SK-N-MC (cell line): ENCODE results near the gene SPPL2A.
"Not testable (repeated sequence)": the region's sequence is repeated elsewhere in the genome, so short reads cannot be mapped to it uniquely, and the experiment has no call there.

Source experiments
- DNase-seq: peaks from one replicate; pipeline ENCODE4 v3.0.0-alpha.2; 2011; ENCODE audit warnings: low read depth, low spot score
- H3K27ac ChIP-seq: fragments of 200-600 bp; sonication (generic); 2 replicates; pipeline ENCODE4 v1.5.1; 2016; ENCODE audit warnings: mixed run types
- H3K36me3 ChIP-seq: fragments of 200-600 bp; sonication (generic); 2 replicates; pipeline ENCODE4 v1.6.1; 2017; ENCODE audit warnings: antibody characterized with exemption, low read length, mixed read lengths; ENCODE audit not compliant: insufficient read depth
- H3K4me3 ChIP-seq: fragments of 200-600 bp; sonication (generic); 2 replicates; pipeline ENCODE4 v1.5.1; 2016
- H3K9ac ChIP-seq: fragments of 200-600 bp; sonication (generic); 2 replicates; pipeline ENCODE4 v1.8.0; 2017; ENCODE audit warnings: mixed run types, mixed read lengths; ENCODE audit not compliant: insufficient read length
- H3K9me3 ChIP-seq: fragments of 200-600 bp; sonication (generic); 2 replicates; pipeline ENCODE4 v1.6.1; 2017; ENCODE audit warnings: low read depth, mild to moderate bottlenecking, antibody characterized with exemption, low read length, moderate library complexity, mixed read lengths
- EZH2 ChIP-seq: fragments of 200-600 bp; sonication (generic); IDR thresholded peaks from one replicate; pipeline ENCODE4 v1.6.1; 2017; ENCODE audit warnings: antibody characterized with exemption
- FOXP2 ChIP-seq: optimal IDR thresholded peaks from 2 replicates; pipeline ENCODE3; 2011; ENCODE audit warnings: mild to moderate bottlenecking, moderate library complexity; ENCODE audit not compliant: insufficient read depth; ENCODE audit errors: extremely low read length, control extremely low read depth
- POLR2AphosphoS5 ChIP-seq: IDR thresholded peaks from 2 replicates; pipeline ENCODE4 v1.6.1; 2012; ENCODE audit warnings: mild to moderate bottlenecking, low read depth, low read length, borderline replicate concordance

The SPPL2A gene

DNA sequence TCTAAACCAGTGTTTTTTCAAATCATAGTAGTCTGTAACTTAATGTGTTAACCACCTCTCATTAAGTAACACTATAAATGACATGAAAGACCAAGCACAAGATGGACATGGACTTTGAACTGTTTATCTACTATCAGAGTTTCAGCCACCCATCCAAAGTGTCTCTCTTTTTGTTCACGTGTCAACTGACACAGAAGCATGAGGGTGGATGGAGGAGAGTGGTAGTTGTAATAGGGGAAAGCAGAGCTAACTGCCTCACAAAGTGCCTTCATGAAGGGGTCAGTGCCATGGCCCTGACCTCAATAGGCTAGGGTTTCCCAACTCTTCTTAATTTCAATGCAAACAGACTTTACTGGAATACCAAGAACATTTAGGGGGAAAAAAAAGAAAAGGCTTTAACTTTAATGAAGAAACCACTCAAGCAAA is 46.8 kb downstream of the SPPL2A start:
- no peak for DNase-seq
- no peak overlapping the region for H3K27ac ChIP-seq
- no peak overlapping the region for H3K4me3 ChIP-seq
- peaks cover 16% of the 10 kb centered on the region for H3K36me3 ChIP-seq
- H3K9ac ChIP-seq: no peak overlapping the region
- TF ChIP-seq EZH2: no peak
- no peak for TF ChIP-seq FOXP2
- no peak for TF ChIP-seq POLR2AphosphoS5
- H3K9me3 ChIP-seq: no peaks in the 10 kb centered on the region

DNA sequence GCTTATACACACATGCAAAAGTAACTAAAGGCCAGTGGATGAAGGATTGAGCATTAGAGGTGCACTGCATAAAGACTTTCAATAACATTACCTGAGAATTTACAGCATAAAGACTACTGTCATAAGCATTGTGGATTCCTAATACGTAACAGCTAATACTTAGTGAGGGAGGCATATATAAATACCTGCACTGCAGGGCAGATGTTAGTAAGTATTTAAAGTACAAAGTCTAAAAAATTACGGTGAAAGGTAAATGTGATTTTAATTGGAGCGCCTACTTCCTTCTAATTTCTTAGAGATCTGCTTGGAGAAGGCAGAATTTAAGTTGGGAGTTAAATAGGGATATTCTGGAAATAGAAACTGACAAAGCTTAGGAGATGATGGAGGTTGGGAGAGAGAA is 53.5 kb downstream of the SPPL2A start:
- Histone ChIP-seq H3K27ac (no peak overlapping the region), H3K9ac (no peak overlapping the region), H3K9me3 (no peaks in the 10 kb centered on the region), H3K4me3 (no peak overlapping the region), H3K36me3 (peaks cover 9% of the 10 kb centered on the region)
- no peak for TF ChIP-seq EZH2
- no peak for TF ChIP-seq FOXP2
- TF ChIP-seq POLR2AphosphoS5: no peak
- no peak for DNase-seq

- TF ChIP-seq FOXP2 (no peak), POLR2AphosphoS5 (no peak), EZH2 (no peak)
- Histone ChIP-seq H3K9me3 (no peaks in the 10 kb centered on the region), H3K36me3 (peaks cover 9% of the 10 kb centered on the region), H3K9ac (no peak overlapping the region), H3K4me3 (no peak overlapping the region), H3K27ac (no peak overlapping the region)
- no peak for DNase-seq
These were observed 54.9 kb downstream of the SPPL2A start for GRCh38 chr15:50710585-50710984.

DNA sequence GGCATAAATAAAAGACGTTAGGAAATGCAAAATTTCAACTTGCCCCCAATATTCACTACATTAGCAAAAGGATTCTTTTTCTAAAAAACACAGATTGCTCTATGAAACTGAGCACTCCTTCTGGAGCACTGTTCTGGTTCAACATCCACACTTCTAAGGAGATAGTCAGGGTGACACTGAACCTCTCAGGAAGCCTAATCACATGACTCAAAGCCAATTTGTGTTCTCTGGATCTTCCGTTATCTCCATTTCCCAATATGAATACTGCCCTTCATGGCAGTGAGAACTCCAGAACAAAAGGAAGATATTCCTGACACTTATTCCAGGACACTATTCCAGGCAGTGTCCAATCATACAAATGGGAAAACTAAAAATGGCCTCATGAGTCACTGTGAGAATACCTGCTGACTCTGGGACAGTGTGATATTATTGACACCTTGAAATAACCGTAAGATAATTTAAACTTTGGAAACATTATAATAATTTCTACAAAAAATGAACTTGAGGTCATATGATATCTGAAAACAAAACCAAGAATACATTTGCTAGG is 57.6 kb downstream of the SPPL2A start:
- no peak overlapping the region for H3K27ac ChIP-seq
- no peak overlapping the region for H3K4me3 ChIP-seq
- H3K9me3 ChIP-seq: no peaks in the 10 kb centered on the region
- H3K9ac ChIP-seq: no peak overlapping the region
- TF ChIP-seq POLR2AphosphoS5: no peak
- TF ChIP-seq EZH2: no peak
- TF ChIP-seq FOXP2: no peak
- no peak for DNase-seq
- peaks cover 9% of the 10 kb centered on the region for H3K36me3 ChIP-seq

- no peak for TF ChIP-seq FOXP2
- no peak for TF ChIP-seq POLR2AphosphoS5
- TF ChIP-seq EZH2: no peak
- Histone ChIP-seq H3K36me3 (peaks cover 7% of the 10 kb centered on the region), H3K9ac (no peak overlapping the region), H3K9me3 (no peaks in the 10 kb centered on the region), H3K4me3 (no peak overlapping the region), H3K27ac (no peak overlapping the region; the same call in 1 of the 2 replicates)
- DNase-seq: no peak
These were observed 62.7 kb downstream of the SPPL2A start for GRCh38 chr15:50702762-50703334.

GRCh38 chr15:50698101-50698500 is 67.4 kb downstream of the SPPL2A start:
- Histone ChIP-seq H3K27ac (no peak overlapping the region), H3K9ac (no peak overlapping the region), H3K9me3 (no peaks in the 10 kb centered on the region), H3K36me3 (no peaks in the 10 kb centered on the region), H3K4me3 (no peak overlapping the region)
- TF ChIP-seq FOXP2: no peak
- TF ChIP-seq POLR2AphosphoS5: no peak
- TF ChIP-seq EZH2: no peak
- no peak for DNase-seq

DNA sequence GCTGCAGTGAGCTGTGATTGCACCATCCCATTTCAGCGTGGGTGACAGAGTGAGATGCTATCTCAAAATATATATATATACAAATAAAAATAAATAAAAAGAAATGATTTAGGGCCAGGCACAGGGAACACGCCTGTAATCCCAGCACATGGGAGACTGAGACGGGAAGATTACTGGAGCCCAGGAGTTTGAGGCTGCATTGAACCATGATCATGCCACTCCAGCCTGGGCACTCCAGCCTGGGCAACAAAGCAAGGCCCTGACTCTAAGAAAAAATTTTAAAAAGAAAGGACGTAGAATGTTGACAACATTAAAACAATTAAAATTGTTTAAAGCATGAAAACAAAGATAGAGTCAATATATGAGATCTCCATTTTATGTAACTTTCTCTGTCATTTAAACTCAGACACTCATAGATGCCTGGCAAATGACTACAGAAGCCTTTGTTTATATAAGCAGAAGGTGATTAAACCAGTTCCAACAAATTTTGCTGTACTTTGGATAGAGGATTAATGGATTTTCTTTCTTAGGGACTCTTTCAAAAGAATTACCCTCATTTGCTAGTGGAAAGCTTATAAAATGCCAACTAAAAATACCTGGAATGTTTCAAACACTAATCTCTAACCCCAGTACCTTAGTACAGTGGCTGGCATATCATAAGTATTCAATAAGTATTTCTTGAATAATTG is 68.3 kb downstream of the SPPL2A start:
- no peak for DNase-seq
- H3K4me3 ChIP-seq: no peak overlapping the region
- H3K9me3 ChIP-seq: no peaks in the 10 kb centered on the region
- no peaks in the 10 kb centered on the region for H3K36me3 ChIP-seq
- no peak overlapping the region for H3K9ac ChIP-seq
- TF ChIP-seq FOXP2: no peak
- H3K27ac ChIP-seq: no peak overlapping the region

DNA sequence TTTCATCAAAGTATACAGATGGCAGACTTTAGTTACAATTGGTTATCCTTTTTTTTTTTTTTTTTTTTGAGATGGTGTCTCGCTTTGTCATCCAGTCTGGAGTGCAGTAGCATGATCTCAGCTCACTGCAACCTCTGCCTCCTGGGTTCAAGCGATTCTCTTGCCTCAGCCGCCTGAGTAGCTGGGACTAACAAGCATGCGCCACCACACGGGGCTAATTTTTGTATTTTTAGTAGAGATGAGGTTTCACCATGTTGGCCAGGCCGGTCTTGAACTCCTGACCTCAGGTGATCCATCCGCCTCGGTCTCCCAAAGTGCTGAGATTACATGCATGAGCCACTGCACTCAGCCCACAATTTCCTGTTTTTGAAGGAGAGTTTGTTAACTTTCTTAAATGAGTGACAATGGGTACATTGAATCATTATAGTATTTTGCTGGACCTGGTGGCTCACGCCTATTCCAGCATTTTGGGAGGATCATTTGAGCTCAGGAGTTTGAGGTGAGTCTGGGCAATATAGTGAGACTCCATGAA is 70.8 kb downstream of the SPPL2A start:
- H3K36me3 ChIP-seq, H3K4me3 ChIP-seq, H3K9ac ChIP-seq, DNase-seq, H3K27ac ChIP-seq, H3K9me3 ChIP-seq: not testable (repeated sequence)

DNA sequence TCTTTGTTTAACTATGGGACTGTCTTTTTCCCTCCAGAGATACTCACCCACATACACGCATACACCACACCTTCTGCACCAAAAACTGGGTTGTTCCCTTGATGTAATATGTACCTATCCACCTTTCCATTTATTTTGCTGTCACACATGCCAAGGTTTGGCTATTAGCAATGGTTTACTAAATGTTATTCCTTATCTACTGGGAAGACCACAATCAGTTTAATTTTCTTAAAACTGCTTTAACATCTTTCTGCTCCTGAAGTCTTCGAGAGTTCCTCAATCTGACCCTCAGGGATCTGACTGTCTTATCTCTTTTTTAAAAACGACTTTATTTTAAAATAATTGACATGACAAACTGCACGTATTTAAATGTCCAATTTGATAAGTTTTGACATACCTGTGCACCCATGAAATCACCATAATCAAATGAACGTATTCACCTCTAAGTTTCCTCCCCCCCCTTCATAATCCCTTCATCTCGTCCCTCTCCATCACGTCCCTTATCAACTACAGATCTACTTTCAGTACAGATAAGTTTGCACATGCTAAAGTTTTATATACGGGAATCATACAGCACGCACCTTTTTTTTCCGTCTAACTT is 78.1 kb downstream of the SPPL2A start:
- peak overlapping the region; percentile 91 for H3K9ac ChIP-seq
- H3K9me3 ChIP-seq: no peaks in the 10 kb centered on the region
- peaks cover 23% of the 10 kb centered on the region for H3K36me3 ChIP-seq
- TF ChIP-seq EZH2 (no peak), FOXP2 (no peak), POLR2AphosphoS5 (no peak)
- H3K27ac ChIP-seq: peak overlapping the region; percentile 87
- no peak for DNase-seq
- peak overlapping the region; percentile 93 for H3K4me3 ChIP-seq
